ENCODE results near the gene TMPRSS4. TPM values are rescaled to one million over a fixed set of nuclear protein-coding genes. Genes with fewer than 3 reads are reported as not detected.

The TMPRSS4 gene
- total RNA-seq, 1 donor from 2014 or later: not detected

DNA sequence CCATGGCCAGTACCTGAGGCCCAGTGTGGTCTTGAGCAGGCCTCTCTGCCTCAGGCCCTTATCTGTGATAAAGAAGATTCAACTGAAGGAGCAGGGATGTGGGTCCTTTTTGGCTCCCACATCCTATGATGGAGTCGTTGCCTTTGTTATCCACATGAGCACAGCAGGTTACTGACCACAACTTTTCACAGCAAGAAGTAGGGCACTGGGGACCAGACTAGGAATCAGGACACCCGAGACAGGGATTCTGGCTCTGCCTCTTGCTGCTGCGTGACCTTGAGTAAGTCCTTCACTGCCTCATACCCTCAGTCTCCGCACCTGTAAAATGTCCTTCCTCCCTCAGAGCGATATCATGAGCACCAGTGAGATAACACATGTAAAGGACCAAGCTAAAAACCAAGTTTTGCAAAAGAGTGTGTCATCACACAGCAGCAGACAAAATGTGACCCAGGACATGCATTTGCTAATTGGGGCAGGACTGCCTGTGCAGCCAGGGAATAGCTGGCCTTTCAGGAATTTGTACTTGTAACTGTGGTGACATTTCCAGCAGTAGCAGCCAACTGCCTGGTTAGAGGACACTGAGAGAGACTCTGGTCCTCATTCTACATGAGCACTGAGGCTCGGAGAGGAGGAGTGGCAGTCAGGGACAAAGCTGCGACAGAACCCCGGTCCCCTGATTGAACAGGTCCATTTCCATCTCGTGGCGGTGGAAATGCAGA, 23.1 kb downstream of the TMPRSS4 start:
- TF ChIP-seq, protein P1, sequence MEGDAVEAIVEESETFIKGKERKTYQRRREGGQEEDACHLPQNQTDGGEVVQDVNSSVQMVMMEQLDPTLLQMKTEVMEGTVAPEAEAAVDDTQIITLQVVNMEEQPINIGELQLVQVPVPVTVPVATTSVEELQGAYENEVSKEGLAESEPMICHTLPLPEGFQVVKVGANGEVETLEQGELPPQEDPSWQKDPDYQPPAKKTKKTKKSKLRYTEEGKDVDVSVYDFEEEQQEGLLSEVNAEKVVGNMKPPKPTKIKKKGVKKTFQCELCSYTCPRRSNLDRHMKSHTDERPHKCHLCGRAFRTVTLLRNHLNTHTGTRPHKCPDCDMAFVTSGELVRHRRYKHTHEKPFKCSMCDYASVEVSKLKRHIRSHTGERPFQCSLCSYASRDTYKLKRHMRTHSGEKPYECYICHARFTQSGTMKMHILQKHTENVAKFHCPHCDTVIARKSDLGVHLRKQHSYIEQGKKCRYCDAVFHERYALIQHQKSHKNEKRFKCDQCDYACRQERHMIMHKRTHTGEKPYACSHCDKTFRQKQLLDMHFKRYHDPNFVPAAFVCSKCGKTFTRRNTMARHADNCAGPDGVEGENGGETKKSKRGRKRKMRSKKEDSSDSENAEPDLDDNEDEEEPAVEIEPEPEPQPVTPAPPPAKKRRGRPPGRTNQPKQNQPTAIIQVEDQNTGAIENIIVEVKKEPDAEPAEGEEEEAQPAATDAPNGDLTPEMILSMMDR (IDR thresholded peaks at IDR 0.05; ENCODE audit: partially characterized antibody, unreplicated experiment): no peak
- H3K27ac Mint-ChIP-seq (ENCODE audit: unreplicated experiment): peak overlapping the region; percentile 98
- no peak for DNase-seq
- H3K4me1 Mint-ChIP-seq (ENCODE audit: low read depth, unreplicated experiment): peaks cover 56% of the 10 kb centered on the region
- H3K4me3 Mint-ChIP-seq (ENCODE audit: unreplicated experiment): peak overlapping the region; percentile 84
- H3K9me3 Mint-ChIP-seq (ENCODE audit: unreplicated experiment): peaks cover 9% of the 10 kb centered on the region
- peaks cover 4% of the 10 kb centered on the region for H3K36me3 Mint-ChIP-seq (ENCODE audit: unreplicated experiment)
- H3K27me3 Mint-ChIP-seq (ENCODE audit: unreplicated experiment): peaks cover 11% of the 10 kb centered on the region

DNA sequence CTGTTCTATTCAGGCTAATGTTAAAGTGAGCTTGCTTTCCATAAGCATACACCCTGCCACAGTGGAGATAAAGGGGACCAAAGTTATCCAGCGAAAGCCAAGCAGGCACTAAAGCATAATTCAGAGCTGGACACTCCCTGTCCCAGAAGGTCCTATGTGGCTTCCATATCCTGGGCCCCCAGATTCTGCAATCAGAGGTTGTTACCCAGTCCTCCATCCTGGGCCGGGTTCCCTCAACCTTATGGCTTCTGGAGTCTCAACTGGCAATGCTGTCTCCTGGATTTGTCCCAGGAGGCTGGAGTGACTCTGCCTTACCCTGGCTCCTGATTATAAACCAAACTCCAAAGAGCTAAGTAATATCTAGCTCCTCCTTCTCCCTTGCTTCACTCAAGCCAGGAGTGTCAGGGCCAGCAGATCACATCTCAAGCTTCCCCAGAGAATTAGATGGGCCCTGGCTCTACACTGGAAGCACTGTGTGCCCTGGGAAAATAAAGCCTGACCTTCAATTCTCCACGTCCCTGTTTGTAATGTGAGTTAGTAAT, 23.9 kb downstream of the TMPRSS4 start:
- TF ChIP-seq, protein P1 (IDR thresholded peaks at IDR 0.05; ENCODE audit: partially characterized antibody, unreplicated experiment): no peak
- Mint-ChIP-seq H3K4me3 (ENCODE audit: unreplicated experiment) (peak overlapping the region; percentile 74), H3K4me1 (ENCODE audit: low read depth, unreplicated experiment) (peaks cover 52% of the 10 kb centered on the region), H3K36me3 (ENCODE audit: unreplicated experiment) (peaks cover 4% of the 10 kb centered on the region), H3K9me3 (ENCODE audit: unreplicated experiment) (peaks cover 9% of the 10 kb centered on the region), H3K27me3 (ENCODE audit: unreplicated experiment) (peaks cover 11% of the 10 kb centered on the region), H3K27ac (ENCODE audit: unreplicated experiment) (peak overlapping the region; percentile 98)
- DNase-seq: no peak

DNA sequence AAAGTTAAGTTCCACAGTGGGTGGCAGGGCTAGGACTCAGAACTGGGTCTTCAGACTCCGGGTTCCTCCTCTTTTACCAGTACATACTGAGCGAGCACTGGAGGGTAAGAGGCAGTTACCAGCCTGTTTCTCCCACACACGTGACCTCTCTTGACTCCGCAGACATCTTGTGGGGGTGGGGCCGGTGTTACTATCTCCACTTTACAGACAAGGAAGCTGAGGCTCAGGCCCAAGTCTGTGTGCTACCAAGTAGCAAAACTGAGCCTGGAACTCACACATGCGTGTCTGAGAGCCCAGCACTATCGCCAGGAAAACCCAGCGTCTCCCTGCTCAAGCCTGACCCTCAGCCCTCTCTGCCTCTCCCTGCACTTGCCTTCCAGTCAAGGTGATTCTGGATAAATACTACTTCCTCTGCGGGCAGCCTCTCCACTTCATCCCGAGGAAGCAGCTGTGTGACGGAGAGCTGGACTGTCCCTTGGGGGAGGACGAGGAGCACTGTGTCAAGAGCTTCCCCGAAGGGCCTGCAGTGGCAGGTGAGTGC, 25.9 kb downstream of the TMPRSS4 start:
- TF ChIP-seq, protein P1 (IDR thresholded peaks at IDR 0.05; ENCODE audit: partially characterized antibody, unreplicated experiment): no peak
- Mint-ChIP-seq H3K9me3 (ENCODE audit: unreplicated experiment) (peaks cover 9% of the 10 kb centered on the region), H3K4me1 (ENCODE audit: low read depth, unreplicated experiment) (peaks cover 44% of the 10 kb centered on the region), H3K36me3 (ENCODE audit: unreplicated experiment) (peaks cover 4% of the 10 kb centered on the region), H3K27ac (ENCODE audit: unreplicated experiment) (peak overlapping the region; percentile 43), H3K27me3 (ENCODE audit: unreplicated experiment) (peaks cover 14% of the 10 kb centered on the region), H3K4me3 (ENCODE audit: unreplicated experiment) (peak overlapping the region; percentile 46)
- no peak for DNase-seq

DNA sequence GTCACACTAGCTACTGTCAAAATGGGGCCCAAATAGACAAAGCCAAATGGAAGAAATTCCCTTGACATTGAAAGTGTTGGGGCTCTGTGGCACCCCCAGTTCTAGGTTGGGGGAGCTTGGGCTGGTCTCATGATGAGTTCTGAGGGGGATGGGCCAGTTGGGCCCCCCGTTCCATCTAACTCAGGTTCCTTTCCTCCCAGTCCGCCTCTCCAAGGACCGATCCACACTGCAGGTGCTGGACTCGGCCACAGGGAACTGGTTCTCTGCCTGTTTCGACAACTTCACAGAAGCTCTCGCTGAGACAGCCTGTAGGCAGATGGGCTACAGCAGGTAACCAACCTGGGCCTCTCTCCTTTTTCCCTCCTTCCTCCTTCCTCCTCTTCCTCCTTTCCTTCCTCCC, 27.6 kb downstream of the TMPRSS4 start:
- Mint-ChIP-seq H3K27ac (ENCODE audit: unreplicated experiment) (no peak overlapping the region), H3K4me1 (ENCODE audit: low read depth, unreplicated experiment) (peaks cover 29% of the 10 kb centered on the region), H3K27me3 (ENCODE audit: unreplicated experiment) (peaks cover 7% of the 10 kb centered on the region), H3K36me3 (ENCODE audit: unreplicated experiment) (peaks cover 4% of the 10 kb centered on the region), H3K4me3 (ENCODE audit: unreplicated experiment) (no peak overlapping the region), H3K9me3 (ENCODE audit: unreplicated experiment) (peaks cover 5% of the 10 kb centered on the region)
- DNase-seq: no peak
- TF ChIP-seq, protein P1 (IDR thresholded peaks at IDR 0.05; ENCODE audit: partially characterized antibody, unreplicated experiment): no peak
